ENCODE measurements around the gene ESX1. TPM values are rescaled to one million over a fixed set of nuclear protein-coding genes. Genes with fewer than 3 reads are reported as not detected.

The ESX1 gene
- total RNA-seq, 1 experiment from 2014 or later: not detected

- H3K27me3 Mint-ChIP-seq (ENCODE audit: insufficient read depth, unreplicated experiment): peaks cover 4% of the 10 kb centered on the region
- no peak overlapping the region for H3K27ac Mint-ChIP-seq (ENCODE audit: unreplicated experiment)
- Histone ChIP-seq H3K4me3 (ENCODE audit: low read depth, low read length) (no peak overlapping the region), H3K4me1 (no peaks in the 10 kb centered on the region), H3K27me3 (replicated peaks; ENCODE audit: control insufficient read depth, insufficient read depth, low read length) (no peaks in the 10 kb centered on the region), H3K9me3 (no peaks in the 10 kb centered on the region), H3K36me3 (ENCODE audit: control insufficient read depth, insufficient read depth, low read length) (no peaks in the 10 kb centered on the region)
- intact Hi-C loops (cut with micrococcal nuclease; ENCODE audit: unreplicated experiment): loop anchor here (1.0 kb wide), 1 partner anchor 76 kb away; no protein-coding TSS in a partner anchor
- POLR2A ChIA-PET: no interaction called here
- no peaks in the 10 kb centered on the region for H3K9me3 Mint-ChIP-seq (ENCODE audit: unreplicated experiment)
- H3K4me3 Mint-ChIP-seq (ENCODE audit: unreplicated experiment): no peak overlapping the region
- no TSS peak for BruUV-seq (replicated peaks)
- peak; percentile 26 to 36 for DNase-seq
- no peaks in the 10 kb centered on the region for H3K4me1 Mint-ChIP-seq (ENCODE audit: low read depth, unreplicated experiment)
- TF ChIP-seq CTCF (IDR thresholded peaks at IDR 0.05; ENCODE audit: insufficient read depth in 1 of 2, low read depth in 1 of 2, low read length in 1 of 2, severe bottlenecking in 1 of 2, unreplicated experiment in 1 of 2): peak; percentile 40 to 53
- CTCF ChIA-PET: interaction anchor here (0.8 kb wide), 1 partner anchor 76 kb away, joined by 4 read pairs; no protein-coding TSS in a partner anchor
- H3K36me3 Mint-ChIP-seq (ENCODE audit: insufficient read depth, unreplicated experiment): no peaks in the 10 kb centered on the region
Measured at GRCh38 chrX:104270916-104271512, 16.3 kb upstream of the ESX1 start.

- no peaks in the 10 kb centered on the region for H3K9me3 ChIP-seq
- no peak overlapping the region for H3K4me3 Mint-ChIP-seq (ENCODE audit: unreplicated experiment)
- BruUV-seq (replicated peaks): no TSS peak
- no peaks in the 10 kb centered on the region for H3K27me3 ChIP-seq (replicated peaks; ENCODE audit: control insufficient read depth, insufficient read depth, low read length)
- H3K4me3 ChIP-seq (ENCODE audit: low read depth, low read length): no peak overlapping the region
- H3K27ac Mint-ChIP-seq (ENCODE audit: unreplicated experiment): no peak overlapping the region
- no peak for DNase-seq
- no peaks in the 10 kb centered on the region for H3K9me3 Mint-ChIP-seq (ENCODE audit: unreplicated experiment)
- no peak for TF ChIP-seq CTCF (IDR thresholded peaks at IDR 0.05; ENCODE audit: insufficient read depth in 1 of 2, low read depth in 1 of 2, low read length in 1 of 2, severe bottlenecking in 1 of 2, unreplicated experiment in 1 of 2)
- POLR2A ChIA-PET: no interaction called here
- intact Hi-C loops (cut with micrococcal nuclease; ENCODE audit: unreplicated experiment): no loop called here
- CTCF ChIA-PET: interaction anchor here (0.8 kb wide), 1 partner anchor 75 kb away, joined by 4 read pairs; no protein-coding TSS in a partner anchor
- no peaks in the 10 kb centered on the region for H3K36me3 Mint-ChIP-seq (ENCODE audit: insufficient read depth, unreplicated experiment)
- H3K4me1 Mint-ChIP-seq (ENCODE audit: low read depth, unreplicated experiment): no peaks in the 10 kb centered on the region
- no peaks in the 10 kb centered on the region for H3K36me3 ChIP-seq (ENCODE audit: control insufficient read depth, insufficient read depth, low read length)
- H3K4me1 ChIP-seq: no peaks in the 10 kb centered on the region
- peaks cover 3% of the 10 kb centered on the region for H3K27me3 Mint-ChIP-seq (ENCODE audit: insufficient read depth, unreplicated experiment)
Measured at GRCh38 chrX:104270212-104270611, 15.5 kb upstream of the ESX1 start.

DNA sequence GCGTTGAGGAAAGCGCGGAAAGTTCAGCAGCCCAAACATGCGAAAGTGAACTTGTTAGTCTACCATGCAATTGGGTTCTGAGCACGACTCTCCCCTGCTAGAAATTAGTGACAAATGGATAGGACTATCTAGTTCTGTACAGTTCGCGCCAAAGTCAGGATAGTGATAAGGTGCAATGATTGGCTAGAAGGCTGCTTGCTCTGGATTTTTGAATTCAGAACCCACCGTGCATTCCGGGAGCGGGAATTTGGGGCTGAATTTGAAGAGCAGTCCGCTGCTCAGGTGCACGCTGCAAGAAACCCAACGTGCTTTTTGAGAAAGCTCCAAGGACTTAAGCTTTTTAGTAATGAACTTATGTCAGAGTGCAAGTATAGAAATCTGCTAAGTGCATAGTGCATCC is 732 bp upstream of the ESX1 start:
- CTCF ChIA-PET: no interaction called here
- H3K27me3 ChIP-seq (replicated peaks; ENCODE audit: control insufficient read depth, insufficient read depth, low read length): no peaks in the 10 kb centered on the region
- POLR2A ChIA-PET: no interaction called here
- H3K27ac Mint-ChIP-seq (ENCODE audit: unreplicated experiment): no peak overlapping the region
- H3K36me3 ChIP-seq (ENCODE audit: control insufficient read depth, insufficient read depth, low read length): no peaks in the 10 kb centered on the region
- no peaks in the 10 kb centered on the region for H3K36me3 Mint-ChIP-seq (ENCODE audit: insufficient read depth, unreplicated experiment)
- DNase-seq: no peak
- TF ChIP-seq CTCF (IDR thresholded peaks at IDR 0.05; ENCODE audit: insufficient read depth in 1 of 2, low read depth in 1 of 2, low read length in 1 of 2, severe bottlenecking in 1 of 2, unreplicated experiment in 1 of 2): no peak
- H3K27me3 Mint-ChIP-seq (ENCODE audit: insufficient read depth, unreplicated experiment): no peaks in the 10 kb centered on the region
- BruUV-seq (replicated peaks): no TSS peak
- no peak overlapping the region for H3K4me3 Mint-ChIP-seq (ENCODE audit: unreplicated experiment)
- no peaks in the 10 kb centered on the region for H3K4me1 ChIP-seq
- no peaks in the 10 kb centered on the region for H3K9me3 Mint-ChIP-seq (ENCODE audit: unreplicated experiment)
- intact Hi-C loops (cut with micrococcal nuclease; ENCODE audit: unreplicated experiment): no loop called here
- H3K4me1 Mint-ChIP-seq (ENCODE audit: low read depth, unreplicated experiment): no peaks in the 10 kb centered on the region
- H3K4me3 ChIP-seq (ENCODE audit: low read depth, low read length): no peak overlapping the region
- no peaks in the 10 kb centered on the region for H3K9me3 ChIP-seq

All from Caco-2 (cell line).